NCI-H526 (cell line): Measurements from ENCODE around the gene C7orf33.

Experiments used
- DNase-seq, 2 experiments: peaks; one replicate each; lab custom pipeline; 2025; lab: John Stamatoyannopoulos, UW

Gene C7orf33

GRCh38 chr7:148626828-148627227 is 36.3 kb downstream of the C7orf33 start:
- no peak for DNase-seq

DNA sequence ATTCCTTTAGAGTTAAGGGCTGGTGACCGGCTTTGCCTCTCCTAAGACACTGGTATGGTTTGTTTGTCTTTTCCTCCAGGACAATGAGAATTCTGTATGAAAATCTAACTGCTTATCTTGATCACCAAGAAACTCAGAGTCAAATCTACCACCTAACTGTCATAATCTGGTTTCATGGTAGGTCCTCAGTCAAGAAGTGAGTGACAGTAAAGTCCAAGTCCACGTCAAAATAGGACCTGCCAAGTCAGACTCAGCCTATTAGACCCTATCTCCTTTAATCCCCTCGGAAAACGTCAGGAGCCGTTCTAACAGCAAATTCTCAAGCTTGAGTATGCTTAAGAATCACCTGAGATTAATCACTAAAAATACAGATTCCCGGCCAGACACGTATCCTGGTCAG is 37.4 kb downstream of the C7orf33 start:
- DNase-seq, result no peak

- DNase-seq, result no peak
Measured at GRCh38 chr7:148630078-148630477, 39.5 kb downstream of the C7orf33 start.

GRCh38 chr7:148633761-148634160 is 43.2 kb downstream of the C7orf33 start:
- DNase-seq, result no peak

- DNase-seq, result no peak
Measured at GRCh38 chr7:148637094-148637493, 46.5 kb downstream of the C7orf33 start.

DNA sequence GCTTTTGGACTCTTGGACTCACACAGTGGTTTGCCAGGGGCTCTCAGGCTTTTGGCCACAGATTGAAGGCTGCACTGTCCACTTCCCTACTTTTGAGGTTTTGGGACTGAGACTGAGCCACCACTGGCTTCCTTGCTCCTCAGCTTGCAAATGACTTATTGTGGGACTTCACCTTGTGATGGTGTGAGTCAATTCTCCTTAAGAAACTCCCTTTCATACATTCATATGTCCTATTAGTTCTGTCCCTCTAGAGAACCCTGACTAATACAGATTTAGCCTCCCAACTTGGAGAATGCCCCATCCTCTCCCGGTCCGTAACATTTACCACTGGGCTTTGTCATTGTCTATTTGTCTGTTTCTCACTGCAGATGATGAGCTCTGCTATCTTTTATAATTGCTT is 55.3 kb downstream of the C7orf33 start:
- no peak for DNase-seq

- DNase-seq, result no peak
Measured at GRCh38 chr7:148650232-148650858, 59.8 kb downstream of the C7orf33 start.

DNA sequence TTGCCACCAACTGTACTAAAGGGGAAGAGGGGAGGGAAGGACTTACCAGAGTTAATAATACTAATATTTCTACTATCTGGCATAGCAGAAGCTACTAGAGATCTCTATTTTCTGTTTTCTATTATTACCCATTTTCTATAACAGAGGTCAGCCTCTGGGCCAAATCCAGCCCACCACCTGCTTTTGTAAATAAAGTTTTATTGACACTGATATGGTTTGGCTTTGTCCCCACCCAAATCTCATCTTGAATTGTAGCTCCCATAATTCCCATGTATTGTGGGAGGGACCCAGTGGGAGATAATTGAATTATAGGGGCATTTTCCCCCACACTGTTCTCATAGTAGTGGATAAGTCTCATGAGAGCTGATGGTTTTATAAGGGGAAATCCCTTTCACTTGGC is 62.2 kb downstream of the C7orf33 start:
- DNase-seq, result no peak

DNA sequence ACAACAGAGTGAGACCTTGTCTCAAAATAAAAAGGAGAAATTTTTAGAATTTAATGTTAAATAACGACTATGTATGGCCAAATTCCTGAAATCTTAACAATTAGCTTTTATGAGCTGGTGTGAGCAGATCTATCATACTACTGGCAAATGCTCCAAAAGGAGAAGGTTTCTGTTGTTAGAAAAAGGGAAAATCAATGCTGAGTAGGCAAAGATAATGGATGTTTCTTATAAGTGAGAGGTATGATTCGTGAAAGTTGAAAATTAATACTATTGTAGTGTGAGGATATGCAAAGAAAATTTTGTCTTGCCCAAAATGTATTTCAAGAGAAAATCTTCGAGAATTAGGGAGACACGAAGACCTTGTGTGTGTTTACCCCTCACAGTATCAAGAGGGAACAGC is 67.4 kb downstream of the C7orf33 start:
- no peak for DNase-seq

DNA sequence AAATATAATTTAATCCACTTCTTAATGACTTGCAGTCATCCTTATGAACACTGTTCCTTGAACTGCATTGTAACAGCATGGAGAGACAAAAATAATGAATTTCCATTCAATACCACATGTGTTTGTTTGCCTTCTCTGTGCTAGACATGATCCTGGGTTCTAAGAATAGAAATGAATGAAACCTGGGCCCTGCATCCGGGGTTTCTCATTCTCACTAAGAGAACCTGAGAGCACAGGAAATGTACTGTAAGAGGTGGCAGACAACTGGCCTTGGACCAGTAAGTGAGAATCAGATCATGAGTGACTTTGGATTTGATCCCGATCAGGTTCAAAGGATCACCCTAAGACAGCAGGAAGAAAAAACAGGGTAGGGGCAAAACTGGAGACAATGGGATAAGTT is 70.9 kb downstream of the C7orf33 start:
- DNase-seq, result no peak

DNA sequence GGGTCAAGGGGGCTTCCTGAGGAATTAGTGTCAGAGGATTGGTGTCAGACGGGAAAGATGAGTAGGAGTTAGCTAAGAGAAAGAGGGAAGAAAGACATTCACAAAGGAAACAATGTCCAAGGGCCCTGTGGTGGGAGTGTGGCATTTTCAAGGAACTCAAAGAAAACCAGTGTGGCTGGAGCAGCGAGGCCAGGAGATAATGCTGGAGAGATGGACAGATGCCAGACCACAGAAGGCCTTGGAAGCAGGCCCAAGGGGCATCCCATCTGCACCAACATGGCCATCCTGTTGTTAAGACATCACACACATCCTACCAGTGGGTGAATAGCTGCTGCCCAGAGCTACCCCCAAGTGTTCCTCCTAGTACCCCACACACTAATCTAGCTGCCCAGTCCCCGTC is 72.1 kb downstream of the C7orf33 start:
- DNase-seq, result no peak

DNA sequence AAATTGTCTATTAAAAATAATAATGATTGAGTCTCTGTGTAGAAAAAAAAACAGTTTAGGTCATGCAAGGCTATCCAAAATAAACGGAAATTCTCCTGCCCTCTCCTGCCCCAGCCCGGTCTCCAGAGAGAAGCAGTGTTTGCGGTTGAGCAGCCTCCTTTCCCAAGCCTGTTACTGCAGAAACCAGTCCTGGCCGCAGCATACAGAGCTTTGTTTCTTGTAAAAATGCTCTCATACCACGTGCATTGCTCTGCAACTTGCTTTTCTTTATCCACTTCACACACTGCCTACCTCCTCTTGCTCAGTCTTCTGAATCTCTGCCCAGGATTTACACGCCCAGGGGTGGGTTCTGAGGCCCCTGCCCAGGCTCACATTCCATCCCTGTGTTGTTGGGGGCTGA is 73.8 kb downstream of the C7orf33 start:
- no peak for DNase-seq

DNA sequence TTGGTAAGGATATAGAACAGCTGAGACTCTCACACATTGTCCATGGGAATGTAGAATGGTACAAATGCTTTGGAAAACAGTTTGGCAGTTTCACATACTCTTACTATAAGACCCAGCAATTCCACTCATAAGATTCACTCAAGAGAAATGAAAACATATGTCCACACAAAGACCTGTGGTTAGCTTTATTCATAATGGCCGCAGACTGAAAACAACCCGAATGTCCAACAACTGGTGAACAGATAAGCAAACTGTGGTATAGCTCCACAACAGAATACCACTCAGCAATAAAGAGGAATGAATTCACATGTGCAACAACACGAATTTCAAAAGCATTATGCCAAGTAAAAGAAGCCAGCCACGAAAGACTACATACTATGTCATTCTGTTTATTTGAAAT is 74.7 kb downstream of the C7orf33 start:
- DNase-seq, result no peak
